GM12878 (cell line): ENCODE measurements around the gene RABL3. TPM values are rescaled to one million over a fixed set of nuclear protein-coding genes. Genes with fewer than 3 reads are reported as not detected.

Source experiments
- ATAC-seq: fragments of 200-7000 bp; cut with Tn5 transposase; 3 replicates; pipeline ENCODE4 v1.9.1; 2020; ENCODE audit warnings: mild to moderate bottlenecking, moderate library complexity
- BruUV-seq: library from RNA; stranded (reverse); fragments of 400-500 nt; replicated peaks from 2 replicates; lab custom pipeline; 2021; lab: Mats Ljungman, UMichigan
- CTCF ChIA-PET: fragments of 300-600 bp; sonication (Branson Sonifier 250); formaldehyde crosslinking; extraction: SDS; loops from one replicate; lab custom pipeline; 2021; ENCODE audit warnings: inconsistent platforms; lab: Yijun Ruan, JAX
- POLR2A ChIA-PET: fragments of 350-600 bp; formaldehyde crosslinking; extraction: SDS; loops from one replicate; lab custom pipeline; 2021; ENCODE audit warnings: inconsistent platforms; lab: Charles Lee
- RAD21 ChIA-PET: fragments of 300-600 bp; sonication (Branson Sonifier 250); formaldehyde crosslinking; loops from one replicate; lab custom pipeline; 2023; ENCODE audit warnings: antibody characterized with exemption; ENCODE audit not compliant: unreplicated experiment; lab: Charles Lee
- SMC1A ChIA-PET: fragments of 300-600 bp; sonication (Branson Sonifier 250); formaldehyde crosslinking; loops from one replicate; lab custom pipeline; 2023; ENCODE audit not compliant: unreplicated experiment, uncharacterized antibody; lab: Charles Lee
- DNase-seq: peaks from one replicate; pipeline ENCODE4 v3.0.0-alpha.2; 2011; ENCODE audit warnings: low read depth, low spot score
- FAIRE-seq: peaks from 3 replicates; lab custom pipeline; 2011; peaks lifted over from hg19 to GRCh38; lab: Jason Lieb, UNC
- H2AFZ ChIP-seq: 2 replicates; pipeline ENCODE4 v1.6.0; 2011; ENCODE audit warnings: low read depth, low read length, control low read depth; ENCODE audit not compliant: control insufficient read depth
- H3K27ac ChIP-seq: 2 replicates; pipeline ENCODE4 v1.5.1; 2011; ENCODE audit warnings: control low read depth; ENCODE audit not compliant: control insufficient read depth, insufficient read depth
- H3K27me3 ChIP-seq, 2 experiments: replicated peaks in 1 of 2; 2 replicates each; pipeline versions ENCODE4 v1.6.0 to v1.6.1; 2011; ENCODE audit warnings: low read length in 1 of 2; ENCODE audit not compliant: control insufficient read depth in 2 of 2, insufficient read depth in 2 of 2
- H3K36me3 ChIP-seq, 2 experiments: 2 replicates each; pipeline ENCODE4 v1.5.1; 2011; ENCODE audit warnings: low read length in 1 of 2; ENCODE audit not compliant: control insufficient read depth in 2 of 2, insufficient read depth in 2 of 2
- H3K4me1 ChIP-seq: 2 replicates; pipeline ENCODE4 v1.6.1; 2011; ENCODE audit warnings: mild to moderate bottlenecking, low read length, moderate library complexity, mixed read lengths; ENCODE audit not compliant: control insufficient read depth, insufficient read depth
- H3K4me2 ChIP-seq: 2 replicates; pipeline ENCODE4 v1.6.0; 2011; ENCODE audit warnings: control low read depth; ENCODE audit not compliant: control insufficient read depth, insufficient read depth
- H3K4me3 ChIP-seq: fragments of 200-600 bp; sonication (generic); 2 replicates; pipeline ENCODE4 v1.5.1; 2016
- H3K79me2 ChIP-seq: 2 replicates; pipeline ENCODE4 v1.6.0; 2011; ENCODE audit warnings: low read length; ENCODE audit not compliant: control insufficient read depth, insufficient read depth
- H3K9ac ChIP-seq: 2 replicates; pipeline ENCODE4 v1.8.0; 2011; ENCODE audit warnings: low read length, control low read depth, mixed read lengths; ENCODE audit not compliant: control insufficient read depth, insufficient read depth
- H3K9me3 ChIP-seq: replicated peaks from 3 replicates; pipeline ENCODE4 v1.5.1; 2011; ENCODE audit warnings: mild to moderate bottlenecking, low read length; ENCODE audit not compliant: control insufficient read depth, insufficient read depth
- H4K20me1 ChIP-seq: 2 replicates; pipeline ENCODE4 v1.6.0; 2011; ENCODE audit not compliant: control insufficient read depth, insufficient read depth
- BMI1 ChIP-seq: fragments of 450-650 bp; IDR thresholded peaks from 2 replicates; pipeline ENCODE4 v1.6.1; 2016; ENCODE audit warnings: mild to moderate bottlenecking, moderate library complexity, borderline replicate concordance
- CUX1 ChIP-seq: IDR thresholded peaks from 2 replicates; pipeline ENCODE4 v1.6.1; 2012; ENCODE audit warnings: improper control_type of control experiment, low read depth, low read length; ENCODE audit not compliant: insufficient replicate concordance
- ETV6 ChIP-seq, 2 experiments: fragments of 450-650 bp in 1 of 2; IDR thresholded peaks in 1 of 2; conservative IDR thresholded peaks in 1 of 2; 2 replicates each; pipeline ENCODE4 v1.6.1; 2014; ENCODE audit warnings: antibody characterized with exemption in 1 of 2, borderline replicate concordance in 1 of 2, low read depth in 1 of 2, mild to moderate bottlenecking in 1 of 2, moderate library complexity in 1 of 2
- HDAC2 ChIP-seq: fragments of 200-600 bp; sonication (generic); IDR thresholded peaks from 2 replicates; pipeline ENCODE4 v1.6.1; 2017
- POLR2AphosphoS2 ChIP-seq: IDR thresholded peaks from 2 replicates; pipeline ENCODE4 v1.6.1; 2011; ENCODE audit warnings: low read depth, mild to moderate bottlenecking, low read length, improper control_type of control experiment, moderate library complexity
- POU2F2 ChIP-seq: IDR thresholded peaks from 3 replicates; pipeline ENCODE4 v1.6.1; 2011; ENCODE audit warnings: low read depth, mild to moderate bottlenecking, low read length, borderline replicate concordance
- SUZ12 ChIP-seq: fragments of 200-600 bp; sonication (generic); IDR thresholded peaks from one replicate; pipeline ENCODE4 v1.6.1; 2018; ENCODE audit warnings: antibody characterized with exemption, mild to moderate bottlenecking; ENCODE audit not compliant: unreplicated experiment
- TAF1 ChIP-seq: IDR thresholded peaks from 2 replicates; pipeline ENCODE4 v1.6.1; 2011; ENCODE audit warnings: mild to moderate bottlenecking, low read depth, low read length, borderline replicate concordance
- TCF12 ChIP-seq: IDR thresholded peaks from 2 replicates; pipeline ENCODE4 v1.6.1; 2011; ENCODE audit warnings: low read depth, mild to moderate bottlenecking, low read length
- ZBTB33 ChIP-seq: fragments of 450-650 bp; IDR thresholded peaks from 2 replicates; pipeline ENCODE4 v1.6.1; 2017; ENCODE audit warnings: mild to moderate bottlenecking
- ZZZ3 ChIP-seq: IDR thresholded peaks from 2 replicates; pipeline ENCODE4 v1.6.1; 2011; ENCODE audit warnings: low read depth; ENCODE audit not compliant: control insufficient read depth, insufficient read length
- WGBS: methylation state at CpG from one replicate; pipeline ENCODE4 v1.1.6; 2016; ENCODE audit warnings: low lambda C conversion rate; ENCODE audit not compliant: insufficient replicate concordance, insufficient coverage; ENCODE audit errors: missing lambda C conversion rate; 5-methylcytosine and 5-hydroxymethylcytosine counted together
- in situ Hi-C: fragments of 300-500 bp; cut with MboI; formaldehyde crosslinking; loops from 9 replicates; pipeline ENCODE4 v1.14.3; 2018; ENCODE audit warnings: mixed read lengths
- intact Hi-C: fragments of 100-400 bp; cut with micrococcal nuclease; formaldehyde crosslinking; loops from one replicate; pipeline ENCODE4 v1.14.2; 2022; ENCODE audit not compliant: unreplicated experiment
- polyA plus RNA-seq, 11 experiments: library from polyadenylated mRNA; depleted of rRNA in 4 of 11; unstranded in 6 of 11; stranded (reverse) in 5 of 11; fragments of >200 nt; fragmentation: Nextera tagmentation in 4 of 11; fragmentation: Illumina TruSeq in 1 of 11; extraction: Ambion mirVana in 4 of 11; extraction: Trizol in 1 of 11; gene quantifications; 1 replicate in 1 of 11; 2 replicates in 10 of 11; pipeline versions ENCODE4 v1.2.1 to v1.2.3, GENCODE V29; 2011 to 2016; ENCODE audit warnings: inconsistent platforms in 2 of 11, missing spikeins in 2 of 11, low read depth in 1 of 11
- total RNA-seq, 4 experiments: library from RNA; depleted of rRNA in 3 of 4; stranded (reverse); fragments of >200 nt in 3 of 4; fragmentation: Illumina TruSeq in 1 of 4; extraction: Trizol in 1 of 4; gene quantifications; 2 replicates each; pipeline versions ENCODE4 v1.2.1 to v1.2.3, GENCODE V29; 2013 to 2021
- TF ChIP-seq, protein P1 (sequence below): IDR thresholded peaks from 2 replicates; pipeline ENCODE4 v1.6.1; 2011; ENCODE audit warnings: borderline replicate concordance, low read depth, mild to moderate bottlenecking, moderate library complexity, mixed read lengths, low read length; ENCODE audit not compliant: insufficient read depth; ENCODE audit errors: extremely low read length
- TF ChIP-seq, protein P2 (sequence below): IDR thresholded peaks from 2 replicates; pipeline ENCODE4 v1.6.1; 2012; ENCODE audit warnings: low read depth, low read length, improper control_type of control experiment

The RABL3 gene
- total and polyA plus RNA-seq, 10 of the 15 experiments (the other 5 are each of a cell fraction or from before 2014, with no cell fraction given), result 10.5 to 38.0 (median 25.2) TPM

DNA sequence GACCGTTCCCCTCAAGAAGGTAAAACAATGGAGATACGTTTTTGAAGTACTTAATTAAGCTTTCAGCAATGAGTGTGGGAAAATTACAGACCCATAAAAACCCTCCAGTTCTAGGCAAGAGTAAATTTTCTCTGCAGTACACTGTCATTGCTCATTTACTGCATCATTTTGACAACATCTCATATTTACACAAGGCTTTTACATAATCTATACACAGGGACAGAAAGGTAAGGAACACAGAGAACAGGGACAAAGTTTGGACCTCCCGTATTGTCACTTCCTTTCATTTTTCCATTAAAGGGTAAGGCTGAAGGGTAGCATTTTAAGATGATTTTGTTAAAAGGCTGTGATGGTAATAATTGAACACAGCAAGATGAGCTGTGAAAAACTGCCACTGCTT is 52.9 kb downstream of the RABL3 start:
- peaks cover 0 to 9% of the 10 kb centered on the region in 2 experiments; a peak in 2 of 4 replicates for H3K36me3 ChIP-seq
- no peaks in the 10 kb centered on the region for H3K79me2 ChIP-seq
- H3K27me3 ChIP-seq, result no peaks in the 10 kb centered on the region
- CTCF ChIA-PET, result interaction anchor here (0.7 to 2.4 kb wide), 4 partner anchors 11 to 106 kb away, joined by 3 to 16 read pairs (median 4); no protein-coding TSS in a partner anchor
- no peak overlapping the region for H3K9ac ChIP-seq
- DNase-seq (no peak), FAIRE-seq (no peak), ATAC-seq (no peak)
- in situ Hi-C loops, result no loop called here
- TF ChIP-seq POLR2AphosphoS2, result no peak
- TF ChIP-seq TAF1, result no peak
- TF ChIP-seq BMI1, result no peak
- TF ChIP-seq ZBTB33, result no peak
- TF ChIP-seq SUZ12, result no peak
- TF ChIP-seq, protein P1, sequence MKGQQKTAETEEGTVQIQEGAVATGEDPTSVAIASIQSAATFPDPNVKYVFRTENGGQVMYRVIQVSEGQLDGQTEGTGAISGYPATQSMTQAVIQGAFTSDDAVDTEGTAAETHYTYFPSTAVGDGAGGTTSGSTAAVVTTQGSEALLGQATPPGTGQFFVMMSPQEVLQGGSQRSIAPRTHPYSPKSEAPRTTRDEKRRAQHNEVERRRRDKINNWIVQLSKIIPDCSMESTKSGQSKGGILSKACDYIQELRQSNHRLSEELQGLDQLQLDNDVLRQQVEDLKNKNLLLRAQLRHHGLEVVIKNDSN, result no peak
- no peak for TF ChIP-seq TCF12
- no peak for TF ChIP-seq ETV6 (conservative IDR thresholded peaks at IDR 0.05 in 1 of 2, IDR thresholded peaks at IDR 0.05 in 1 of 2; ENCODE audit: borderline replicate concordance in 1 of 2, low read depth in 1 of 2)
- TF ChIP-seq CUX1, result no peak
- TF ChIP-seq, protein P2, sequence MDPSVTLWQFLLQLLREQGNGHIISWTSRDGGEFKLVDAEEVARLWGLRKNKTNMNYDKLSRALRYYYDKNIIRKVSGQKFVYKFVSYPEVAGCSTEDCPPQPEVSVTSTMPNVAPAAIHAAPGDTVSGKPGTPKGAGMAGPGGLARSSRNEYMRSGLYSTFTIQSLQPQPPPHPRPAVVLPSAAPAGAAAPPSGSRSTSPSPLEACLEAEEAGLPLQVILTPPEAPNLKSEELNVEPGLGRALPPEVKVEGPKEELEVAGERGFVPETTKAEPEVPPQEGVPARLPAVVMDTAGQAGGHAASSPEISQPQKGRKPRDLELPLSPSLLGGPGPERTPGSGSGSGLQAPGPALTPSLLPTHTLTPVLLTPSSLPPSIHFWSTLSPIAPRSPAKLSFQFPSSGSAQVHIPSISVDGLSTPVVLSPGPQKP, result no peak
- TF ChIP-seq HDAC2, result no peak
- no peak for TF ChIP-seq POU2F2
- TF ChIP-seq ZZZ3, result no peak
- intact Hi-C loops, result loop anchor here (5.0 kb wide), 2 partner anchors 92 to 93 kb away; partner anchors contain the start of gene NDUFB4
- H3K4me3 ChIP-seq, result no peak overlapping the region
- H3K27ac ChIP-seq, result no peak overlapping the region; the same call in 1 of the 2 replicates
- H3K9me3 ChIP-seq, result no peaks in the 10 kb centered on the region
- no peaks in the 10 kb centered on the region for H4K20me1 ChIP-seq
- no TSS peak for BruUV-seq
- H2AFZ ChIP-seq, result no peak overlapping the region
- no peak overlapping the region for H3K4me2 ChIP-seq
- peaks cover 7% of the 10 kb centered on the region; the same call in 1 of the 2 replicates for H3K4me1 ChIP-seq
- 92% methylated on average over 3 of the region's 3 CpGs for WGBS
- POLR2A ChIA-PET, result interaction anchor here (1.6 to 2.9 kb wide), 2 partner anchors 10 to 11 kb away, joined by 3 to 10 read pairs; no protein-coding TSS in a partner anchor
- SMC1A ChIA-PET, result interaction anchor here (1.4 to 4.5 kb wide), 4 partner anchors 9 to 104 kb away, joined by 3 to 23 read pairs (median 10); no protein-coding TSS in a partner anchor
- RAD21 ChIA-PET, result interaction anchor here (1.2 to 3.3 kb wide), 3 partner anchors 11 to 126 kb away, joined by 3 to 18 read pairs (median 4); no protein-coding TSS in a partner anchor
